ENCODE measurements around the gene PITRM1.
"Not testable (repeated sequence)": the region's sequence is repeated elsewhere in the genome, so short reads cannot be mapped to it uniquely, and the experiment has no call there.

PITRM1 gene

GRCh38 chr10:3122034-3122433 lies 50.5 kb downstream of the PITRM1 start:
- no peak for DNase-seq (ENCODE audit: low read depth in 2 of 2)

DNA sequence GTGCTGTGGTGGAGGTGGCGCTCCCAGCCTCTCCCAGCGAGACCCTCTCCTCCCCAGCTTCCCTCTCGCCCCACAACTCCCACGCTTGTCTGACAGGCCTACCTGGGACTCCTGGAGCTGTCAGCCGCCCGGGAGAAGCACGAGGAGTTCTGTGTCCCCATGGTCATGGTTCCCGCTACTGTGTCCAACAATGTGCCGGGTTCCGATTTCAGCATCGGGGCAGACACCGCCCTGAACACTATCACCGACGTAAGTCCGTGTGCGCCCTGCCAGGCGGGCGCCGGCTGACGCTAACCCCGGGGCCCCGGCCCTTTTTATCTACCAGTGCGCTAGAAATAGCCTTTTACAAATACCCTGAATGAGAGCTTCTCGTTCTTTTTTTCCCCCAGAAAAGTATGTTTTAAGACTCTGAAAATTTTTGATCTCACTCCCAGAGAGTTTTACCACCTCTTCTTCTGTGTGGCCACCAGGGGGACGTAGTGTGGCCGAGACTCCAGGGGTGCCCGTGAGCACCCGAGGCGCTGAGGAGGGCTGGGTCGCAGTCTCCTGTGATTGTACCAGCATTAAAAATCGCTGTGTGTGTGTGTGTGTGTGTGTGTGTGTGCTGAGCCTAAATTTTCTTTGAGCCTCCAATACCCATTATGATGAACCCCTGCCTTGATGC lies 52.7 kb downstream of the PITRM1 start:
- DNase-seq (ENCODE audit: low read depth in 2 of 2), result no peak

DNA sequence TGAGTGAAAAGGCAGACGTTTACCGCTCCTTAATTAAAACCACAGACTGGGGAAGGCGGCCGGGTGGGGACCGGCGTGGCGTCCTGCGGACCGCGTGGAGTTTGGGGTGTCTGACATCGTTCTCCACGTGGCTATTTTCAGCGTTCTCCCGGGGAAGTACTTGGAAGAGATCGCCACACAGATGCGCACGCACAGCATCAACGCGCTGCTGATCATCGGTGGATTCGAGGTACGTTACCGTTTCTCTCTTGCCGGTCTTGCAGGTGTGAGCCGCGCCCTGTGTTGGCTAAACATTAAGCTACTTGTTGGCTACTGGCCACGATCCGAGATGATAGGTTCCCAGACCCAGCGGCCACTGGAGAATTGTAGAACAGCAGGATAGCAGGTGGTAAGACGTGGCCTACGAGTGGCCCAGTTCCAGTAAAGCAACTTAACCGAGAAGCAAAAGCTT lies 53.9 kb downstream of the PITRM1 start:
- no peak for DNase-seq (ENCODE audit: low read depth in 2 of 2)

- no peak for DNase-seq (ENCODE audit: low read depth in 2 of 2)
These were observed 55.1 kb downstream of the PITRM1 start for GRCh38 chr10:3117486-3117885.

DNA sequence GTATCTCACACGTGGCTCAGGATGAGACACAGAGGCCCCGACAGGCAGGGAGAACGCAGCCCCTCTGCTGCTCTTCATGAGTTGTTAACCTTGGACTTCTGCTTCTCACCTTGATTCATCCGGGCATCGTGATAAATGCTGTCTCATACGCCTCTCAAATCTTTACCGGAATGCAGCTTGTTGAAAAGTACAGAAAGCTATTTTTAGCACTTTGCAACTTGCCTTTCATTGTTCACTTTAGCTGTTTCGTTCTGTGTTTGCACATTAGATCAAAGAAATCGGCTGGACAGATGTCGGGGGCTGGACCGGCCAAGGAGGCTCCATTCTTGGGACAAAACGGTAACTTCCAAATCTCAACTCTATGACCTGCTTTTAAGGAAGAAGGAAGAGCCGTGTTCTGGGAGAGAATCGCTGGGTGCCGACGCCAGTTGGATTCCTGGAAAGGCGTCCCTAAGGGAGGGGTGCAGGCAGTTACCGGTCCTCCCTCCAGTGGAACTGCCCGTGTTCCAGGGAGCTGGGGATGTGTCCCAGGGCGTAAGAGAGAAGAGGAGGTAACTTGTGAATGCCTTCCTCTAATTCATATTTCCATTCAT lies 56.0 kb downstream of the PITRM1 start:
- DNase-seq (ENCODE audit: low read depth in 2 of 2), result no peak

GRCh38 chr10:3115685-3116084 lies 56.9 kb downstream of the PITRM1 start:
- no peak for DNase-seq (ENCODE audit: low read depth in 2 of 2)

DNA sequence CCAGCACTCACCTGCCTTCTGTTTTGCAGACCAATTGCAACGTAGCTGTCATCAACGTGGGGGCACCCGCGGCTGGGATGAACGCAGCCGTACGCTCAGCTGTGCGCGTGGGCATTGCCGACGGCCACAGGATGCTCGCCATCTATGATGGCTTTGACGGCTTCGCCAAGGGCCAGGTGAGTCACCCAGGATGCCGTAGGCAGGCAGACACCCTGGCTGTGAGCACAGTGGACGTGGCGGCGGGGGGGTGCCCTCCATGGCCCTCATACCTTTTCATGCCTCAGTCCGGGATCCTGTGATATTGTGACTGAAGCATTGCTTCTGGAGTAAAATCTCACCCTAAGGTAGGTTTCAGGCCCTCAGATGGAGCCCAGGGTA lies 59.2 kb downstream of the PITRM1 start:
- DNase-seq (ENCODE audit: low read depth in 2 of 2), result no peak

DNA sequence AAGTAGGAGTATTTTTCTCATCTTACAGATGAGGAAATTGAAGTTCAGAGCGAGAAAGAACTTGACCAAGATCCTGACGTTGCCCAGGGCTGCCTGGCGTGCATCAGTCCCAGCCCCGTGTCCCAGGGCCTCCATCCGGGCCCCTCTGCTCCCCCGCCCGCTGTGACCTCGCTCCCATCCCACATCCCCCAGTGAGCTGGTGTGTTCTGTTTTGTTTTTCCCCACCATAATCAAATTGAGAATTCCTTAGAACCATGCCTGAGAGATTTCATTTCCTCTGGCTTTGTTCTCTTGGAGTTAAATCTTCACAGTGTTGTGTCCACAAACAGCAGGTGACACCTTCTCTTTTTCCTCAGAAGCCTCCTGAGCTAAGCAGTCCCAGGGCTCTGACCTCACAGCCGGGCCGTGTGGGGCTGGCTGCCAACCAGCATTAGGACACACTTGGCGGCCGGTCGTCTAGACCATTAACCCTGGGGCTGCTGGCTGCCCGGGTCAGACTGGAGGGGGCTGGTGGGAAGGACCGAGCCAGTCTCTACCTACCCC lies 60.9 kb downstream of the PITRM1 start:
- no peak for DNase-seq (ENCODE audit: low read depth in 2 of 2)

DNA sequence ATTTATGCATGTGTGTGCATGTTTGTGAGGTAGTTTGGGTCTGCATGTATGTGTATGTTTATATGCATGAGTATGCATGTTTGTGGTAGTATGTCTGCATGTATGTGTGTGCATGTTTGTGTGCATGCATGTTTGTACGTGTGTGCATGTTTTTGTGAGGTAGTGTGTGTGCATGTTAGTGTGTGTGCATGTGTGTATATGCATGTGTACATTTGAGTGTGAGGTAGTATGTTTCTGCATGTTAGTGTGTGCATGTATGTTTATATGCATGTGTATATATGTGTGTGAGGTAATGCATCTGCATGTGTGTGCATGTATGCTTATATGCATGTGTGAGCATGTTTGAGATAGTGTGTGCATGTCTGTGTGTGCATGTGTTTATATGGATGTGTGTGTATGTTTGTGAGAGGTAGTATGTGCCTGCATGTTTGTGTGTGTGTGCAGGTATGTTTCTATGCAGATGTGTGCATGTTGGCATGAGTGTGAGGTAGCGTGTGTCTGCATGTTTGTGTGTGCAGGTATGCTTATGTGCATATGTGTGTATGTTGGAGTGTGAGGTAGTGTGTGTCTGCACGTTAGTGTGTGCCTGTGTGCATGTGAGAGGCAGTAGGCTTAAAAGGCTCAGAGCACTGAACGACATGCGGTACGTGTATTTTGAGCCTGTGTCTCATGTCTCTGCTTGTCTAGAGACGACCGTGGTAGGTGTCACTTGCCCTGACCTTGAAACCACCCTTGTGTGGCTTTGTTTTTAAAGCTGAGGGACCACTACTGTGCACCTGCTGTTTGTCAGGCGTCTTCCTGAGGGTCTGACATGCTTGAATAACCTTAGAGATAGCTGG lies 61.6 kb downstream of the PITRM1 start:
- no peak for DNase-seq (ENCODE audit: low read depth in 2 of 2)

DNA sequence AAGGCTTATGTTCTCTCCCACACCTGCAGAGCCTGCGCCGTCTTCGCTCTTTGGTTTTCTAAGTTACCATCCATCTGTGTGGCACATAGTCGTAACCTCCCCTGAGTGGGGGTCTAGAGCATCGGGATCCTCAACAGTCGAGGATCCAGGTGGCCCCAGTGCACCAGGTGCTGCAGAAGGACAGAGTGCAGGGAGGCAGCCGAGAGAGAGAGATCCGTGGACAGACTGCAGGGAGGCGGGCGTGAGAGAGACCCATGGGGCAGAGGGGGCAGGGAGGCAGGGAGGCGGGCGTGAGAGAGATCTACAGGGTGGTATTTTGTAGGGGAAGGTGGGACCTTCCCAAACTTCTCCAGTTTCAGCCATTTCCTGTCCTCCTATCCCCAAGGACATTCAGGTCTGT lies 62.9 kb downstream of the PITRM1 start:
- DNase-seq (ENCODE audit: low read depth in 2 of 2), result no peak

DNA sequence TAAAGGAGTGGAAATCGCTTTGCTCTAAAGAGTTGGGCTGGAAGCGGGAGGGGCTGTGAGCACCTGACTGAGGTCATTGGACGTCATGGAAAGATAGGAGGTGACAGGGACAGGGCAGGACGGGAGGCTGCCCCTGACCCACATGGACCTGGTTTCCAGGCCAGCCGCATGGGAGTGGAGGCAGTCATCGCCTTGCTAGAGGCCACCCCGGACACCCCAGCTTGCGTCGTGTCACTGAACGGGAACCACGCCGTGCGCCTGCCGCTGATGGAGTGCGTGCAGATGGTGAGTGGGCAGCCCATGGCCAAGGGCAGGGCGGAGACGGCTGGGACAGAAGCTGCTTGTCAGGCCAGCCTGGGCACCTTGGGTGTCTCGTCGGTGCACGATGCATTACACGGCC lies 63.4 kb downstream of the PITRM1 start:
- no peak for DNase-seq (ENCODE audit: low read depth in 2 of 2)

DNA sequence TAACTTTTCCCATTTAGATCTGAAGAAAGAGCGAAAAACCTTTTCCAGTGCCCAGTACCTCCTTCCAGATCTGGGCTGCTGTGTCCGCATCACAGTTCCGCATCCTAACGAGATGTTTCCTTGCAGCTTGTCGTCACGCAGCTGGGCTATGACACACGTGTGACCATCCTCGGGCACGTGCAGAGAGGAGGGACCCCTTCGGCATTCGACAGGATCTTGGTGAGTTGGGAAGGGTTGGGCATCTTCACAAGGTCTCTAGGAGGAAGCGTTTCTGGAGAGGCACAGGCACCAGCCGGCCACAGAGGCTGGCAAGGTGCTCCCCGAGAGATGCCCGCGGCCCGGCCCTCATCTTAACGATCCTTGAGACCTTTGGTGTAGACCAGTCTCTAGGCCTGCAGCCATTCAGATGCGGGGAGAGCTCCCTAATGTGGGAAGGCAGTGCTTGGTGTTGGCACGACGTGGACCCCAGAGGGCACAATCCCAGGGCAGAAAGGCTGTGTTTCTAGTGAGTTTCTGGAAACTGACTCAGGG lies 63.9 kb downstream of the PITRM1 start:
- DNase-seq (ENCODE audit: low read depth in 2 of 2), result no peak

- no peak for DNase-seq (ENCODE audit: low read depth in 2 of 2)
These were observed 64.5 kb downstream of the PITRM1 start for GRCh38 chr10:3108033-3108432.

DNA sequence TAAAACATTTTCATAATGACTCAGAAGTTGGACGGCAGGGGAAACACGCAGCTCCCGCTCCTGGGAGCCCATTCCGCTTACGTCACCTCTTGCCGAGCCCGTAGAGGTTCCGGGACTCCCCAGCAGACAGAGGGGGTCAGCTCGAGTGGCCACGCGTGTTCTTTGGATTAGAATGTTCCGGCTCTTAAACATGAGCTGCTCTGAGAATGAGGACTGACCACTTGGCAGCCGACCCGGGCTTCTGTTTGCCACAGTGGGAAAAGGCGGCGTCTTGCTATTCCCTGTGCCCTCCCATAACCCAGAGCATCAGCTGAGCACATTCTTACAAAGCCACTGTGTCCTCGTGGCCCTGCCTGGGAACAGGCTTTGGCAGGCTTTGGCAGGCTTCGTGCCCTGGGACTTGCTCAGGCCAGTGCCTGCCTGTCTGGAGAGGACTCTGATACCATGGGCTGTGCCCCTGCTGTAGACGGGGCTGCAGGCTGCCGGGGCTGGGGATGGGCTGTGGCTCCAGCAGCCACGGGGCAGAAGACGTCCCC lies 65.1 kb downstream of the PITRM1 start:
- no peak for DNase-seq (ENCODE audit: low read depth in 2 of 2)

- DNase-seq (ENCODE audit: low read depth in 2 of 2), result no peak
These were observed 65.6 kb downstream of the PITRM1 start for GRCh38 chr10:3106928-3107425.

- not testable (repeated sequence) for DNase-seq (ENCODE audit: low read depth in 2 of 2)
These were observed 66.3 kb downstream of the PITRM1 start for GRCh38 chr10:3106328-3106727.

GRCh38 chr10:3105905-3106304 lies 66.7 kb downstream of the PITRM1 start:
- DNase-seq (ENCODE audit: low read depth in 2 of 2), result no peak

- DNase-seq (ENCODE audit: low read depth in 2 of 2), result no peak
These were observed 67.4 kb downstream of the PITRM1 start for GRCh38 chr10:3105166-3105565.

DNA sequence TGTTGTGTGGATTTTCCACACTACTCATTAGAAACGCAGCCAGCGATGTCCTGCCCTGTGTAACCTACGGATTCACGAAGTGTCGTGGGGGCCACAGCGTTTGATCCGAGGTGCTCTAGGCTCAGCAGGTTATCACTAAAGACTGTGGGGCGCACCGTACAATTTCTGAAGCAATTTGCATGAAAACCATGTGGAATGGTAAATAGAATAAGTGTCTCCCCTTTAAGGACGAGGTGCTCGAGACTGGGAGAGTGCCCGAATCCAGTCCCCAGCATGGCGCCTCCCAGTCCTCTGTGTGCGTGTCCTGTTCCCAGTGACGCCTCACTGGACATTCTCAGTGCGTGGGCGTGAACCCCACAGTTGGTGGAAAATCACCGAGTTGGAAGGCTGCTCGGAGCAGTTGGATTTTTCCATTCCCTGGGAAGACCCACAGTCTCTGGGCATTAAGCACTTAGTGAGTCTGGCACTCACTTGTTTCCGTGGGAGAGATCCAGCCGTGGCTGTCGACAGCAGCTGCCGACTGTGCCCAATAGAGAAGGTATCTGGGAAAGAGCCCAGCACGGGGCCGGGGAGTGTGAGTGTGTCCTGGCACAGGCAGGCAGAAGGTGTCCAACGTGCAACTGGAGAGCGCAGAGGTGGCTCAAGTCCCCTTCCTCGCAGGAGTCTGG lies 68.2 kb downstream of the PITRM1 start:
- no peak for DNase-seq (ENCODE audit: low read depth in 2 of 2)

DNA sequence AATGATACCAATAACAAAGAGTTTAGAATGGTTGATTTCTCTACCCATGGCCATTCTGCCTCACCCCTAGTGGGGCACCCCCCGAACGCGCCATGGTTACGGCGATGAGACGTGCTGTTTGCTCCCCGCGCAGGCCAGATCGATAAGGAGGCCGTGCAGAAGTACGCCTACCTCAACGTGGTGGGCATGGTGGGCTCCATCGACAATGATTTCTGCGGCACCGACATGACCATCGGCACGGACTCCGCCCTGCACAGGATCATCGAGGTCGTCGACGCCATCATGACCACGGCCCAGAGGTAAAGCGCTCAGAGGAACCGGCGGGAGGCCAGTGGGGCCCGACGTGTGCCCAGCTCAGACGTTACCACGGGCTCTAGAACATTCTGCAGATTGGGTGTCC lies 68.9 kb downstream of the PITRM1 start:
- no peak for DNase-seq (ENCODE audit: low read depth in 2 of 2)

DNA sequence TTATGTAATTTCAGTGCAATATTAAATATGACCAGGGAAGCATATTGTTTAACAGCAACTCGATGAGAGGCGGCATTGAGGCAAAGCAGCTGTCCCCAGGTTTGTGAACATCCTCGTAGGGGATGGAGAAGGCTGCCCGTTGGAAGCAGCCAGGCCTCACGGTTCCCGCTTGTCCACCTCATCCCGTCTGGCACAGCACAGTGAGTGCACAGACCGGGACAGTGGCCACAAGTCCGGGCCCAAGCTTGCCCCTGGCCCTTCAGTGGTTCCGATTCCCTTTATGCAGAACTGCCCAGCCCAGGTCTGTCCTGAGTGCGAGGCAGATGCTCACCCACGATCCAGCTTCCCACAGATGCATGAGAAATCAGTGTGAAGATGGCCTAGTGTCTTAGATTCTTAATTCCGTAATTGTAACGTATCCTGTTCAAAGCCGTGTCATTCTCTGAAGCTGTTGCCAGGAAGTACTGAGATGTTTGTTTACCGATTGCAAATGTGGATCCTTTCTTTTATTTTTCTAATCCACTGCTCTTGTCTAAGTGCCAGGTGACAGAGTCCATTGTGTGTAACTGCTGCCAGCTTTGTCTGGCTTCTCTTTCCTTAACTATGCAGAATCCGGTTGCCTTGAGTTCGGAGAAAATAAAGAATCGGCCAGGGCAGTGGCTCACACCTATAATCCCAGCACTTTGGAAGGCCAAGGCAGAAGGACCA lies 69.7 kb downstream of the PITRM1 start:
- no peak for DNase-seq (ENCODE audit: low read depth in 2 of 2)

Measured in stimulated activated CD8-positive, alpha-beta memory T cell treated with anti-CD3 and anti-CD28 coated beads, Interleukin-15, amount 100 ng/mL, for 4 hours (primary cell).